ENCODE measurements around the gene ERC1.

DNA sequence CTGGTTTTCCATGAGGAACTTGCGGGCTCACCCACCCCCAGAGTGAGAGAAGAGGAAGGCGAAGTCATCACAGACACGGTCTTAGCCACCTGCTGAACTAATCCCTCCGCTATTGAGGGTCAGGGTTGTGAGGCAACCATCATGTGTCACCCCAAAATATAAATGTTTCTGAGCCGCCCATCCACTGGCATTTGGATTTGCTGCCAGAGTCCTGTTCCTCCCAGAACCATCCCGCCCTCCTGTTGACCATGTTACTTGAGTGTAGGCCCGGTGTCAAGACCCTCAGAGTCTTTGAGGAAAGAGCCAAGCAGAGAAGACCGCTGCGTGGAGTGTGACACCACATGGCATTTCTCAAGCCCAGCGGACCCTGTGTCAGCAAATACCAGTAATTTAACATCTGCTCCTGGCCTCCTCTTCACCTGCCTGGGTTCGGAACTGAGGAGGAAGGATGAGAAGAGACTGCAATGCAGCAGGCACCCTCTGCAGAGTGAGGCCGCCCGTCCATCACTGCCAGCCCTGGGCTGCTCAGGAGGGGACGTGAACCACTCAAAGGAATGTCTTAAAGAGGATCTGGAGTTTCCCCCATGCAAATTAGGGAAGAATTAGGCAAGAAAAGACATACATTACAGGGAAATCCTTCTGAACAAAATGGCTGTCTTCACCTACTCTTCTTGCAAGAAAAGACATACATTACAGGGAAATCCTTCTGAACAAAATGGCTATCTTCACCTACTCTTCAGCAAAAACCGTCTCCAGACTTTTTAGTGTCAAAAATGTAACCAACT is 502.9 kb downstream of the ERC1 start:
- TF ChIP-seq, protein P1, sequence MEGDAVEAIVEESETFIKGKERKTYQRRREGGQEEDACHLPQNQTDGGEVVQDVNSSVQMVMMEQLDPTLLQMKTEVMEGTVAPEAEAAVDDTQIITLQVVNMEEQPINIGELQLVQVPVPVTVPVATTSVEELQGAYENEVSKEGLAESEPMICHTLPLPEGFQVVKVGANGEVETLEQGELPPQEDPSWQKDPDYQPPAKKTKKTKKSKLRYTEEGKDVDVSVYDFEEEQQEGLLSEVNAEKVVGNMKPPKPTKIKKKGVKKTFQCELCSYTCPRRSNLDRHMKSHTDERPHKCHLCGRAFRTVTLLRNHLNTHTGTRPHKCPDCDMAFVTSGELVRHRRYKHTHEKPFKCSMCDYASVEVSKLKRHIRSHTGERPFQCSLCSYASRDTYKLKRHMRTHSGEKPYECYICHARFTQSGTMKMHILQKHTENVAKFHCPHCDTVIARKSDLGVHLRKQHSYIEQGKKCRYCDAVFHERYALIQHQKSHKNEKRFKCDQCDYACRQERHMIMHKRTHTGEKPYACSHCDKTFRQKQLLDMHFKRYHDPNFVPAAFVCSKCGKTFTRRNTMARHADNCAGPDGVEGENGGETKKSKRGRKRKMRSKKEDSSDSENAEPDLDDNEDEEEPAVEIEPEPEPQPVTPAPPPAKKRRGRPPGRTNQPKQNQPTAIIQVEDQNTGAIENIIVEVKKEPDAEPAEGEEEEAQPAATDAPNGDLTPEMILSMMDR (IDR thresholded peaks at IDR 0.05; ENCODE audit: extremely low read depth in 1 of 2, insufficient read depth in 1 of 2, low read depth in 1 of 2, low read length in 2 of 2) = no peak
- TF ChIP-seq EZH2 (IDR thresholded peaks at IDR 0.05; ENCODE audit: borderline replicate concordance, low read depth, low read length, severe bottlenecking) (no peak), POLR2AphosphoS5 (IDR thresholded peaks at IDR 0.05; ENCODE audit: insufficient read depth, low read depth, low read length) (no peak), GATA2 (IDR thresholded peaks at IDR 0.05; ENCODE audit: insufficient read depth, insufficient read length, low read depth, low read length) (no peak), POLR2A (IDR thresholded peaks at IDR 0.05; ENCODE audit: low read depth, low read length) (no peak), JUN (IDR thresholded peaks at IDR 0.05; ENCODE audit: borderline replicate concordance, insufficient read depth, insufficient read length, low read depth) (no peak), MYC (IDR thresholded peaks at IDR 0.05; ENCODE audit: low read depth, low read length) (no peak)
- TF ChIP-seq, protein P2, sequence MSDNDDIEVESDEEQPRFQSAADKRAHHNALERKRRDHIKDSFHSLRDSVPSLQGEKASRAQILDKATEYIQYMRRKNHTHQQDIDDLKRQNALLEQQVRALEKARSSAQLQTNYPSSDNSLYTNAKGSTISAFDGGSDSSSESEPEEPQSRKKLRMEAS (IDR thresholded peaks at IDR 0.05; ENCODE audit: insufficient read depth, insufficient read length) = no peak
